Measurements from ENCODE around the gene CSNK2A1. TPM values are rescaled to one million over a fixed set of nuclear protein-coding genes. Genes with fewer than 3 reads are reported as not detected.

Gene CSNK2A1
- total RNA-seq, 4 donors from 2014 or later = 67.5 to 86.3 (median 78.9) TPM

GRCh38 chr20:533526-533925 is 10.1 kb downstream of the CSNK2A1 start:
- TF ChIP-seq, protein P1, sequence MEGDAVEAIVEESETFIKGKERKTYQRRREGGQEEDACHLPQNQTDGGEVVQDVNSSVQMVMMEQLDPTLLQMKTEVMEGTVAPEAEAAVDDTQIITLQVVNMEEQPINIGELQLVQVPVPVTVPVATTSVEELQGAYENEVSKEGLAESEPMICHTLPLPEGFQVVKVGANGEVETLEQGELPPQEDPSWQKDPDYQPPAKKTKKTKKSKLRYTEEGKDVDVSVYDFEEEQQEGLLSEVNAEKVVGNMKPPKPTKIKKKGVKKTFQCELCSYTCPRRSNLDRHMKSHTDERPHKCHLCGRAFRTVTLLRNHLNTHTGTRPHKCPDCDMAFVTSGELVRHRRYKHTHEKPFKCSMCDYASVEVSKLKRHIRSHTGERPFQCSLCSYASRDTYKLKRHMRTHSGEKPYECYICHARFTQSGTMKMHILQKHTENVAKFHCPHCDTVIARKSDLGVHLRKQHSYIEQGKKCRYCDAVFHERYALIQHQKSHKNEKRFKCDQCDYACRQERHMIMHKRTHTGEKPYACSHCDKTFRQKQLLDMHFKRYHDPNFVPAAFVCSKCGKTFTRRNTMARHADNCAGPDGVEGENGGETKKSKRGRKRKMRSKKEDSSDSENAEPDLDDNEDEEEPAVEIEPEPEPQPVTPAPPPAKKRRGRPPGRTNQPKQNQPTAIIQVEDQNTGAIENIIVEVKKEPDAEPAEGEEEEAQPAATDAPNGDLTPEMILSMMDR (IDR thresholded peaks at IDR 0.05) = no peak
- no peak for TF ChIP-seq POLR2A (IDR thresholded peaks at IDR 0.05)
- Histone ChIP-seq H3K27me3 (no peaks in the 10 kb centered on the region), H3K4me3 (no peak overlapping the region), H3K9me3 (no peaks in the 10 kb centered on the region), H3K4me1 (peaks cover 15 to 83% (median 24%) of the 10 kb centered on the region in 3 donors), H3K27ac (no peak overlapping the region), H3K36me3 (peaks cover 0 to 10% (median 0%) of the 10 kb centered on the region in 3 donors)
- WGBS, 2 donors = 87 to 89% methylated on average over 5 of the region's 5 CpGs
- DNase-seq = no peak
- intact Hi-C loops (cut with DNase I) = no loop called here

DNA sequence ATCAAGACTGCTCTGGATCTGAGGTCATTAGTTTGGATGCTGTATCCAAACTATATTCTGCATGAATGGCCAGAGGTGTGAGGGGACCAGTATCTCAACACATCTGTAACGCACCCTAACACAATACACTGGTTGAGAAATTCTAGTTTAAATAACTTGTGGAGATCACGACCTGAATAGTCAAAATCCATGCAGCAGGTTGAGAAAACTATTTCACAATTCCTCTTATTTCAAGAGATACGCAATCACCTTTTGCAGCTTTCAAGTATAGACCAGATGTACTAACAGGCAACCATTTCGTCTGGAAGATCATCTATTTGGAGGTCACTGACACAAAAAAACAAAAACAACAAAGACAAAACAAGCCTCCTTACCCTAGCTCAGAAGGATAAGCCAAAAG is 11.1 kb downstream of the CSNK2A1 start:
- Histone ChIP-seq H3K4me3 (no peak overlapping the region), H3K27me3 (no peaks in the 10 kb centered on the region), H3K4me1 (peaks cover 15 to 81% (median 24%) of the 10 kb centered on the region in 3 donors), H3K9me3 (no peaks in the 10 kb centered on the region), H3K27ac (no peak overlapping the region), H3K36me3 (peaks cover 0 to 15% (median 3%) of the 10 kb centered on the region in 3 donors)
- no peak for DNase-seq
- intact Hi-C loops (cut with DNase I) = no loop called here
- TF ChIP-seq POLR2A (IDR thresholded peaks at IDR 0.05) = no peak
- WGBS, 2 donors = 67 to 69% methylated on average over 4 of the region's 4 CpGs

- Histone ChIP-seq H3K4me3 (no peak overlapping the region), H3K27ac (no peak overlapping the region), H3K36me3 (peaks cover 0 to 24% (median 6%) of the 10 kb centered on the region in 3 donors), H3K9me3 (peaks cover 0 to 5% (median 0%) of the 10 kb centered on the region in 3 donors), H3K27me3 (no peaks in the 10 kb centered on the region), H3K4me1 (peaks cover 13 to 72% (median 17%) of the 10 kb centered on the region in 3 donors)
- TF ChIP-seq, protein P1 (IDR thresholded peaks at IDR 0.05) = no peak
- TF ChIP-seq POLR2A (IDR thresholded peaks at IDR 0.05) = no peak
- intact Hi-C loops (cut with DNase I) = no loop called here
- no peak for DNase-seq
These were observed 12.0 kb downstream of the CSNK2A1 start for GRCh38 chr20:531608-532007.

GRCh38 chr20:530321-530720 is 13.3 kb downstream of the CSNK2A1 start:
- H3K36me3 ChIP-seq = peaks cover 0 to 37% (median 6%) of the 10 kb centered on the region in 3 donors
- intact Hi-C loops (cut with DNase I) = no loop called here
- H3K27me3 ChIP-seq = no peaks in the 10 kb centered on the region
- H3K4me1 ChIP-seq = peaks cover under 1 to 59% (median 4%) of the 10 kb centered on the region in 3 donors
- WGBS, 2 donors = 94 to 100% methylated on average over 1 to 5 of the region's 6 CpGs
- H3K4me3 ChIP-seq = no peak overlapping the region
- TF ChIP-seq, protein P1 (IDR thresholded peaks at IDR 0.05) = no peak
- TF ChIP-seq POLR2A (IDR thresholded peaks at IDR 0.05) = no peak
- H3K9me3 ChIP-seq = peaks cover 0 to 10% (median 0%) of the 10 kb centered on the region in 3 donors
- no peak for DNase-seq
- no peak overlapping the region for H3K27ac ChIP-seq

DNA sequence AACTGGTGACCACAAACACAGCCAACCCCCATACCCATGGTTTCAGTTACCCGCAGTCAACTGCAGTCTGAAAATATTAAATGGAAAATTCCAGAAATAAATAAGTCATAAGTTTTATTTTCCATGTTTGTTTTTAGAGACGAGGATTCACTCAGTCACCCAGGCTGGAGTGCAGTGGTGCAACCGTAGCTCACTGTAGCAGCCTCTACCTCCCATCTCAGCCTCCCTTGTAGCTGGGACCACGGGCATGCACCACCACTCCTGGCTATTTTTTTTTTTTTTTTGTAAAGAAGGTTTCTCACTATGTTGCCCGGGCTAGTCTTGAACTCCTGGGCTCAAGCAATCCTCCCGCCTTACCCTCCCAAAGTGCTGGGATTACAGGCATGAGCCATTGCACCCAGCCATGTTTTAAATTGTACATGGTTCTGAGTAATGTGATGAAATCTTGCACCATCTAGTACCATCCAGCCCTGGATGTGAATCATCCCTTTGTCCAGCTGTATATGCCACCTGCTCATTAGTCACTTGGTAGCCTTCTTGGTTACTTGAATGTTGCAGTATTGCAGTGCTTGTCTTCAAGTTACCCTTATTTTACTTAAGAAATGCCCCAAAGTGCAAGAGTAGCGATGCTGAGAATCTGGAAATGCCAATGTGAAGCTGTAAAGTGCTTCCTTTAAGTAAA is 14.5 kb downstream of the CSNK2A1 start:
- DNase-seq = no peak
- no peak overlapping the region for H3K27ac ChIP-seq
- peaks cover 0 to 48% (median 6%) of the 10 kb centered on the region in 3 donors for H3K36me3 ChIP-seq
- no peak overlapping the region for H3K4me3 ChIP-seq
- H3K27me3 ChIP-seq = no peaks in the 10 kb centered on the region
- intact Hi-C loops (cut with DNase I) = no loop called here
- 87 to 90% methylated on average over 7 of the region's 7 CpGs for WGBS, 2 donors
- TF ChIP-seq, protein P1 (IDR thresholded peaks at IDR 0.05) = no peak
- no peak for TF ChIP-seq POLR2A (IDR thresholded peaks at IDR 0.05)
- peaks cover 0 to 46% (median 3%) of the 10 kb centered on the region in 3 donors for H3K4me1 ChIP-seq
- H3K9me3 ChIP-seq = peaks cover 0 to 10% (median 0%) of the 10 kb centered on the region in 3 donors
